CD4-positive, alpha-beta T cell (primary cell): ENCODE measurements around the gene IQSEC3. TPM values are rescaled to one million over a fixed set of nuclear protein-coding genes. Genes with fewer than 3 reads are reported as not detected.
"Not testable (repeated sequence)": the region's sequence is repeated elsewhere in the genome, so short reads cannot be mapped to it uniquely, and the experiment has no call there.

Source experiments
- ATAC-seq: fragments of 200-7000 bp; cut with Tn5 transposase; one replicate; pipeline ENCODE4 v1.10.0; 2022; ENCODE audit warnings: mild to moderate bottlenecking; ENCODE audit not compliant: poor library complexity
- CTCF ChIA-PET: fragments of 350-600 bp; sonication (Branson Sonifier 250); formaldehyde crosslinking; loops from one replicate; lab custom pipeline; 2021; ENCODE audit warnings: antibody characterized with exemption, inconsistent platforms; lab: Charles Lee
- POLR2A ChIA-PET: fragments of 350-600 bp; sonication (Branson Sonifier 250); formaldehyde crosslinking; loops from one replicate; lab custom pipeline; 2021; ENCODE audit warnings: antibody characterized with exemption, inconsistent platforms; lab: Charles Lee
- DNase-seq, 14 experiments: peaks; one replicate each; pipeline ENCODE4 v3.0.0-alpha.2; 2013 to 2020; ENCODE audit warnings: mixed read lengths in 2 of 14
- H3K27ac ChIP-seq, 2 donors: one replicate each; pipeline versions ENCODE4 v1.5.1 to v1.7.0; 2013; ENCODE audit warnings: low read length in 2 of 2, low read depth in 1 of 2, mild to moderate bottlenecking in 1 of 2
- H3K27me3 ChIP-seq, 2 experiments: 1 replicate in 1 of 2; 2 replicates in 1 of 2; pipeline versions ENCODE4 v1.6.1 to v1.7.0; 2013; ENCODE audit warnings: low read length in 2 of 2, control low read depth in 1 of 2, mild to moderate bottlenecking in 1 of 2, moderate library complexity in 1 of 2; ENCODE audit not compliant: insufficient read depth in 2 of 2, control insufficient read depth in 1 of 2
- H3K36me3 ChIP-seq: one replicate; pipeline ENCODE4 v1.6.1; 2013; ENCODE audit warnings: low read length, control low read depth; ENCODE audit not compliant: insufficient read depth
- H3K4me1 ChIP-seq: one replicate; pipeline ENCODE4 v1.6.1; 2013; ENCODE audit warnings: low read length, control low read depth; ENCODE audit not compliant: insufficient read depth
- H3K4me3 ChIP-seq: one replicate; pipeline ENCODE4 v1.5.1; 2013; ENCODE audit warnings: mild to moderate bottlenecking, low read length, moderate library complexity
- H3K9me3 ChIP-seq, 2 experiments: 1 replicate in 1 of 2; 2 replicates in 1 of 2; pipeline versions ENCODE4 v1.6.1 to v1.7.0; 2013; ENCODE audit warnings: low read length in 2 of 2, mild to moderate bottlenecking in 2 of 2, control low read depth in 1 of 2, moderate library complexity in 1 of 2; ENCODE audit not compliant: control insufficient read depth in 1 of 2, insufficient read depth in 1 of 2
- H3K27ac Mint-ChIP-seq: one replicate; pipeline ENCODE4 v1.8.0; 2020; ENCODE audit warnings: mixed read lengths
- H3K27me3 Mint-ChIP-seq: one replicate; pipeline ENCODE4 v1.8.0; 2021; ENCODE audit warnings: mixed read lengths
- H3K36me3 Mint-ChIP-seq: one replicate; pipeline ENCODE4 v1.8.0; 2021; ENCODE audit warnings: low read depth, mixed read lengths
- H3K4me1 Mint-ChIP-seq: one replicate; pipeline ENCODE4 v1.8.0; 2021; ENCODE audit warnings: low read depth, mixed read lengths
- H3K4me3 Mint-ChIP-seq: one replicate; pipeline ENCODE4 v1.8.0; 2020; ENCODE audit warnings: mild to moderate bottlenecking, mixed read lengths
- H3K9me3 Mint-ChIP-seq: one replicate; pipeline ENCODE4 v1.8.0; 2020; ENCODE audit warnings: mixed read lengths
- intact Hi-C, 2 experiments: fragments of 100-400 bp; cut with DNase I in 1 of 2; cut with micrococcal nuclease in 1 of 2; formaldehyde crosslinking; loops; one replicate each; pipeline versions ENCODE4 v1.15.1 to v1.9.0; 2023 to 2025; cut with DNase I, micrococcal nuclease
- total RNA-seq, 174 experiments: library from RNA in 2 of 174; stranded (reverse) in 2 of 174; gene quantifications; one replicate each; pipeline ENCODE4 v1.2.3 and lab custom pipeline; 2021 to 2026
- TF ChIP-seq, protein P1 (sequence below): fragments of 200-600 bp; IDR thresholded peaks from one replicate; pipeline ENCODE4 v1.8.0; 2022; ENCODE audit warnings: antibody characterized with exemption, mild to moderate bottlenecking

Gene IQSEC3
- total RNA-seq, 2 experiments from 2014 or later = 0.19 TPM; not detected in 1

DNA sequence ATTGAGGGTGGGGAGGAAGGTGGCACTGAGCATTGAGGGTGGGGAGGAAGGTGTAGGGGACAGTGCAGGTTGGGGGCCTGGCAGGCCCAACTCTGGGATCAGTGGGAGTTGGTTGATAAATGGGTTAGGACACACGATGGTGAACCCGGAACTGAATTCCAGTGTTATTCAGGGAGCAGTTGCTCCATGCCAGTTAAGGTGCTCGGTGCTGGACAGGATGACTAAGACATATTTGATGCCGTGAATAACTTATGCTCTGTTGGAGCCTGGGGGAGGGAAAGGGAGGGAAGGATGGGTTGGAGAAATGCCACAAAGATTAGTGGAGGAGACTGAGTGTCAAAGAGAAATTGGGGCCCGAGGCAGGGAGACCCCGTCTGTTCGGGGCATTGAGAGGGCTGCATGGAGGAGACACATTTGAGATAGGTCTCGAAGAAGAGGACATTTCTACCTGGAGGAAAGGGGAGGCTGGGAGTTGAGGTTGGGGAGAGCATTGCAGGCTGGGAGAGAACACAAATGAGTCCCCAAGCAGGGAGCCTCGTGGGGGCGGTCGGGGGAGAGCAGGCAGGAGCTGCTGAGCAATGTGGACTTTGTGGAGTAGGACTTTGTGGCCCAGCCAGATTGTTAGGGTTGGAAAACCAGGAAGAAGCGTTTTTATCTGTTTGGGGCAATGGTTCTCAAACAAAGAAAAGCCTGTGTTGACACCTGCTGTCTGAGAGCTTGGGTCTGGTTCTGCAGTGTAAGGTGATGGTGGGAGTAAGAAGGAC, 65.3 kb downstream of the IQSEC3 start:
- no peaks in the 10 kb centered on the region for H3K36me3 Mint-ChIP-seq
- Histone ChIP-seq H3K9me3 (peaks cover 0 to 11% of the 10 kb centered on the region in 2 experiments), H3K4me1 (no peaks in the 10 kb centered on the region), H3K27ac (no peak overlapping the region), H3K4me3 (no peak overlapping the region), H3K27me3 (peaks cover 0 to 6% of the 10 kb centered on the region in 2 experiments), H3K36me3 (no peaks in the 10 kb centered on the region)
- peaks cover 63% of the 10 kb centered on the region for H3K27me3 Mint-ChIP-seq
- no peak overlapping the region for H3K27ac Mint-ChIP-seq
- no peak overlapping the region for H3K4me3 Mint-ChIP-seq
- TF ChIP-seq, protein P1, sequence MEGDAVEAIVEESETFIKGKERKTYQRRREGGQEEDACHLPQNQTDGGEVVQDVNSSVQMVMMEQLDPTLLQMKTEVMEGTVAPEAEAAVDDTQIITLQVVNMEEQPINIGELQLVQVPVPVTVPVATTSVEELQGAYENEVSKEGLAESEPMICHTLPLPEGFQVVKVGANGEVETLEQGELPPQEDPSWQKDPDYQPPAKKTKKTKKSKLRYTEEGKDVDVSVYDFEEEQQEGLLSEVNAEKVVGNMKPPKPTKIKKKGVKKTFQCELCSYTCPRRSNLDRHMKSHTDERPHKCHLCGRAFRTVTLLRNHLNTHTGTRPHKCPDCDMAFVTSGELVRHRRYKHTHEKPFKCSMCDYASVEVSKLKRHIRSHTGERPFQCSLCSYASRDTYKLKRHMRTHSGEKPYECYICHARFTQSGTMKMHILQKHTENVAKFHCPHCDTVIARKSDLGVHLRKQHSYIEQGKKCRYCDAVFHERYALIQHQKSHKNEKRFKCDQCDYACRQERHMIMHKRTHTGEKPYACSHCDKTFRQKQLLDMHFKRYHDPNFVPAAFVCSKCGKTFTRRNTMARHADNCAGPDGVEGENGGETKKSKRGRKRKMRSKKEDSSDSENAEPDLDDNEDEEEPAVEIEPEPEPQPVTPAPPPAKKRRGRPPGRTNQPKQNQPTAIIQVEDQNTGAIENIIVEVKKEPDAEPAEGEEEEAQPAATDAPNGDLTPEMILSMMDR = no peak
- H3K4me1 Mint-ChIP-seq = no peaks in the 10 kb centered on the region
- ChIA-PET CTCF (no interaction called here), POLR2A (no interaction called here)
- no peak for ATAC-seq
- no peaks in the 10 kb centered on the region for H3K9me3 Mint-ChIP-seq
- no peak for DNase-seq
- intact Hi-C loops = no loop called here

DNA sequence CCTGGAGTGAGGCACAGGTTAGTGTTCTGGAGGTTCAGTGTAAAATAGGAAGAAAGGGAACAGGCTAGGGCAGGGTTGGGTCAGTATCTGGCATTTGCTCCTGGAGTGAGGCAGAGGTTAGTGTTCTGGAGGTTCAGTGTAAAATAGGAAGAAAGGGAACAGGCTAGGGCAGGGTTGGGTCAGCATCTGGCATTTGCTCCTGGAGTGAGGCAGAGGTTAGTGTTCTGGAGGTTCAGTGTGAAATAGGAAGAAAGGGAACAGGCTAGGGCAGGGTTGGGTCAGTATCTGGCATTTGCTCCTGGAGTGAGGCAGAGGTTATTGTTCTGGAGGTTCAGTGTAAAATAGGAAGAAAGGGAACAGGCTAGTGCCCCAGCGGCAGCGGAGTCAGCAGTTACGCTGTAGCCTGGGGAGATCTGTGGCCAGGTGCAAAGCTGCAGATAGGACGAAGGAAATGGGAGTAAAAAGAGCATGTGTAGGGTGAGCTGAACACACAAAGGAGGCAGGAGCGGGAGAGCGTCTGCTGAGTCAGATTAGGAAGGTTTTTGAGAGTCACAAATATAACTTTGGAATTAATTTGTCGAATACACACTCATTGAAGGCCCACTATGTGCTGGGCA, 67.2 kb downstream of the IQSEC3 start:
- DNase-seq, CTCF ChIA-PET, H3K27ac ChIP-seq, intact Hi-C loops, ATAC-seq, H3K36me3 Mint-ChIP-seq, H3K27ac Mint-ChIP-seq, H3K4me3 Mint-ChIP-seq, H3K4me3 ChIP-seq, POLR2A ChIA-PET, H3K36me3 ChIP-seq, H3K9me3 Mint-ChIP-seq, H3K27me3 ChIP-seq, H3K4me1 ChIP-seq, H3K4me1 Mint-ChIP-seq: not testable (repeated sequence)
- H3K9me3 ChIP-seq = peaks cover 0 to 15% of the 10 kb centered on the region in 2 experiments
- peaks cover 54% of the 10 kb centered on the region for H3K27me3 Mint-ChIP-seq

DNA sequence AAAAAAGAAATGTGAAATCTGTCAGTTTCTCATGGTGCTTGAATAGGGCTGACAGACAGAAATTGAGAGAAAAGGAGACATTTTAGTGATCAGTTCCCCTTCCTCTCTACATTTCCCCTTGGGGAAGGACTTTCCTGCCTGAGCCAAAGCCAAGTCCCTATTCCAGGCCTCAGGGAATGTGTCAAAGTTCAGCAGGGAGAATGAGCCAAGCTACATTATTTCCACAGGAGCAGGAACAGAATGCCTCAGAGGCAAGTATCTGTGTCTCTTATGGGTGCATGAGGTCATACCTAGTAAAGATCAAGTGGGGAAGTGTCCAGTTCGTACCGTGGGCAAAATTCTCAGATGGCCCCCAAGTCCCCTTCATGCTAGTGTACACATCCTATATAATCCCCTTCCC, 68.6 kb downstream of the IQSEC3 start:
- Histone ChIP-seq H3K4me3 (no peak overlapping the region), H3K36me3 (no peaks in the 10 kb centered on the region), H3K4me1 (no peaks in the 10 kb centered on the region), H3K9me3 (peaks cover 0 to 13% of the 10 kb centered on the region in 2 experiments), H3K27me3 (peaks cover 2 to 4% of the 10 kb centered on the region in 2 experiments), H3K27ac (no peak overlapping the region)
- Mint-ChIP-seq H3K9me3 (no peaks in the 10 kb centered on the region), H3K4me3 (no peak overlapping the region), H3K27me3 (peaks cover 56% of the 10 kb centered on the region), H3K4me1 (no peaks in the 10 kb centered on the region), H3K36me3 (no peaks in the 10 kb centered on the region), H3K27ac (no peak overlapping the region)
- no peak for DNase-seq
- ATAC-seq = no peak
- CTCF ChIA-PET = no interaction called here
- POLR2A ChIA-PET = no interaction called here
- TF ChIP-seq, protein P1 = no peak
- intact Hi-C loops = no loop called here
